Naive thymus-derived CD4-positive, alpha-beta T cell (primary cell): Measurements from ENCODE around the gene CACNG4. TPM values are rescaled to one million over a fixed set of nuclear protein-coding genes. Genes with fewer than 3 reads are reported as not detected.

Source experiments
- ATAC-seq: fragments of 150-1000 bp; cut with Tn5 transposase; 2 replicates; pipeline ENCODE4 v1.10.0; 2021; ENCODE audit warnings: mild to moderate bottlenecking, moderate library complexity
- CTCF ChIA-PET: fragments of 350-600 bp; sonication (Branson Sonifier 250); formaldehyde crosslinking; loops from one replicate; lab custom pipeline; 2021; ENCODE audit warnings: antibody characterized with exemption; lab: Charles Lee
- POLR2A ChIA-PET: fragments of 350-600 bp; sonication (Branson Sonifier 250); formaldehyde crosslinking; loops from one replicate; lab custom pipeline; 2021; ENCODE audit warnings: antibody characterized with exemption, inconsistent platforms; lab: Charles Lee
- DNase-seq, 9 donors: peaks; one replicate each; pipeline versions ENCODE4 v3.0.0 to v3.0.0-alpha.2; 2020 to 2022; ENCODE audit warnings: mixed read lengths in 1 of 9
- H3K27ac ChIP-seq: one replicate; pipeline ENCODE4 v1.7.0; 2013; ENCODE audit warnings: mild to moderate bottlenecking, low read depth, low read length, moderate library complexity
- H3K27me3 ChIP-seq, 2 donors: one replicate each; pipeline ENCODE4 v1.7.0; 2013; ENCODE audit warnings: low read length in 2 of 2, mild to moderate bottlenecking in 2 of 2, moderate library complexity in 2 of 2; ENCODE audit not compliant: control insufficient read depth in 2 of 2, insufficient read depth in 2 of 2
- H3K36me3 ChIP-seq, 3 experiments: 1 replicate in 2 of 3; 2 replicates in 1 of 3; pipeline ENCODE4 v1.7.0; 2013; ENCODE audit warnings: low read length in 3 of 3, mild to moderate bottlenecking in 3 of 3, moderate library complexity in 1 of 3; ENCODE audit not compliant: insufficient read depth in 3 of 3, control insufficient read depth in 2 of 3
- H3K4me1 ChIP-seq, 2 donors: one replicate each; pipeline ENCODE4 v1.7.0; 2013; ENCODE audit warnings: low read length in 2 of 2, mild to moderate bottlenecking in 2 of 2, moderate library complexity in 1 of 2; ENCODE audit not compliant: control insufficient read depth in 2 of 2, insufficient read depth in 2 of 2
- H3K4me3 ChIP-seq: 2 replicates; pipeline ENCODE4 v1.7.0; 2013; ENCODE audit warnings: mild to moderate bottlenecking, low read length
- H3K9me3 ChIP-seq, 3 experiments: 1 replicate in 2 of 3; 2 replicates in 1 of 3; pipeline ENCODE4 v1.7.0; 2013; ENCODE audit warnings: low read length in 3 of 3; ENCODE audit not compliant: control insufficient read depth in 2 of 3
- H3K27ac Mint-ChIP-seq, 9 donors: one replicate each; pipeline ENCODE4 v1.8.0; 2020 to 2022; ENCODE audit warnings: mixed read lengths in 9 of 9, mild to moderate bottlenecking in 8 of 9, moderate library complexity in 5 of 9, inconsistent platforms in 2 of 9
- H3K27me3 Mint-ChIP-seq, 5 donors: one replicate each; pipeline ENCODE4 v1.8.0; 2021 to 2022; ENCODE audit warnings: mixed read lengths in 5 of 5, mild to moderate bottlenecking in 1 of 5
- H3K36me3 Mint-ChIP-seq, 5 donors: one replicate each; pipeline ENCODE4 v1.8.0; 2020 to 2022; ENCODE audit warnings: mixed read lengths in 5 of 5, mild to moderate bottlenecking in 3 of 5, inconsistent platforms in 1 of 5
- H3K4me1 Mint-ChIP-seq, 7 donors: one replicate each; pipeline ENCODE4 v1.8.0; 2020 to 2022; ENCODE audit warnings: mixed read lengths in 7 of 7, mild to moderate bottlenecking in 3 of 7, inconsistent platforms in 1 of 7
- H3K4me3 Mint-ChIP-seq, 10 donors: one replicate each; pipeline ENCODE4 v1.8.0; 2020 to 2022; ENCODE audit warnings: mild to moderate bottlenecking in 10 of 10, mixed read lengths in 10 of 10, moderate library complexity in 6 of 10, inconsistent platforms in 2 of 10
- H3K9me3 Mint-ChIP-seq, 11 donors: one replicate each; pipeline ENCODE4 v1.8.0; 2020 to 2022; ENCODE audit warnings: mixed read lengths in 11 of 11, mild to moderate bottlenecking in 4 of 11, inconsistent platforms in 1 of 11, moderate library complexity in 1 of 11
- intact Hi-C, 2 donors: fragments of 100-400 bp; cut with micrococcal nuclease; formaldehyde crosslinking; loops; one replicate each; pipeline ENCODE4 v1.15.1; 2023
- polyA plus RNA-seq, 2 donors: library from polyadenylated mRNA; unstranded; fragments of 300-500 nt; fragmentation: Illumina TruSeq; gene quantifications; one replicate each; pipeline ENCODE4 v1.2.3, GENCODE V29; 2021
- total RNA-seq, 6 experiments: library from RNA in 5 of 6; stranded (reverse) in 5 of 6; gene quantifications; 1 replicate in 5 of 6; 2 replicates in 1 of 6; pipeline ENCODE4 v1.2.3 and lab custom pipeline; 2021 to 2026

CACNG4 gene
- total and polyA plus RNA-seq, 7 experiments from 2014 or later, result not detected

DNA sequence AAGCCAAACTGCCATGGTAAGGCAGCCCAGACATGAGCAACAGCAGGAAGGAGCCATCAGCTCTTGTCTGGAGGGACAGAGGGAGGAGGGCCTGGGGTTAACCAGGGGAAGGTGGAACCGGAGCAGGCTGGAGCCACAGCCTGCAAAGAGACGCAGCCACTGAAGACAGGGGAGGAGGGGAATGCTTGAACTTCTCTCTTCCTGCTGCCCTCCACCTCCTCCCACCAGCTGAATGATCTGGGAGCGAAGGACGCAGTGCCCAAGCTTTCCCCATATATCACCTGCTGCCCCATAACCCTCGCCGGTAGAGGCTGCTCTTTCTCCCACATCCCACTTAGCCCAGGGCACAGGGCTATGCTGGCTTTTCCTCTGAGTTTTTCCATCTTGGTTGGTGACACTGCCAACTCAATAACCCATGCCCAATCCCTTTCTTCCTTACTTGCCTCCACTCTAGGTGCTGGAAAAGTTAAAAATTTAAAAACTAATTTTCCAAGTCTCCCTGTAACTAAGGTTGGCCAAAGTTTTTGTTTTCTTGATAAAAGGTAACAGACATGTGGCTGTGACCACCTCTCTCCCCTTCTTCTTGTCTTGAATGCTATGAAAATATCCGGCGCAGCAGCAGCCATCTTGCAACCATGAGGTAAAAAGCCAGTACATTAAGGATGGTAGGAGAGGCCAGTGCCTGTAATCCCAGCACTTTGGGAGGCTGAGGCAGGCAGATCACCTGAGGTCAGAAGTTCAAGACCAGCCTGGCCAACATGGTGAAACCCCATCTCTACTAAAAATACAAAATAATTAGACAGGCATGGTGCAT, 21.8 kb upstream of the CACNG4 start:
- Histone ChIP-seq H3K9me3 (no peaks in the 10 kb centered on the region), H3K27ac (no peak overlapping the region), H3K4me1 (no peaks in the 10 kb centered on the region), H3K27me3 (no peaks in the 10 kb centered on the region), H3K4me3 (no peak overlapping the region), H3K36me3 (no peaks in the 10 kb centered on the region)
- intact Hi-C loops, result no loop called here
- H3K4me3 Mint-ChIP-seq, result no peak overlapping the region
- POLR2A ChIA-PET, result no interaction called here
- CTCF ChIA-PET, result no interaction called here
- H3K27ac Mint-ChIP-seq, result peak overlapping the region in 1 of 9 donors; percentile 16
- no peak for DNase-seq
- peaks cover 0 to 13% (median 6%) of the 10 kb centered on the region in 7 donors for H3K4me1 Mint-ChIP-seq
- peaks cover 0 to 16% (median 8%) of the 10 kb centered on the region in 11 donors for H3K9me3 Mint-ChIP-seq
- ATAC-seq, result no peak
- no peaks in the 10 kb centered on the region for H3K36me3 Mint-ChIP-seq
- peaks cover 53 to 92% (median 84%) of the 10 kb centered on the region in 5 donors for H3K27me3 Mint-ChIP-seq

- DNase-seq (no peak), ATAC-seq (no peak)
- Mint-ChIP-seq H3K4me1 (peaks cover 0 to 13% (median 6%) of the 10 kb centered on the region in 7 donors), H3K9me3 (peaks cover 0 to 8% (median 0%) of the 10 kb centered on the region in 11 donors), H3K4me3 (no peak overlapping the region), H3K27ac (no peak overlapping the region), H3K36me3 (no peaks in the 10 kb centered on the region), H3K27me3 (peaks cover 53 to 91% (median 78%) of the 10 kb centered on the region in 5 donors)
- Histone ChIP-seq H3K4me3 (no peak overlapping the region), H3K9me3 (no peaks in the 10 kb centered on the region), H3K4me1 (no peaks in the 10 kb centered on the region), H3K36me3 (no peaks in the 10 kb centered on the region), H3K27me3 (no peaks in the 10 kb centered on the region), H3K27ac (no peak overlapping the region)
- intact Hi-C loops, result no loop called here
- ChIA-PET POLR2A (no interaction called here), CTCF (no interaction called here)
Measured at GRCh38 chr17:66943484-66943883, 21.0 kb upstream of the CACNG4 start.

- Histone ChIP-seq H3K9me3 (no peaks in the 10 kb centered on the region), H3K27ac (no peak overlapping the region), H3K27me3 (no peaks in the 10 kb centered on the region), H3K4me1 (no peaks in the 10 kb centered on the region), H3K4me3 (no peak overlapping the region), H3K36me3 (no peaks in the 10 kb centered on the region)
- POLR2A ChIA-PET, result interaction anchor here (0.6 kb wide), 1 partner anchor 1450 kb away, joined by 3 read pairs; no protein-coding TSS in a partner anchor
- ATAC-seq (no peak), DNase-seq (no peak)
- H3K36me3 Mint-ChIP-seq, result no peaks in the 10 kb centered on the region
- H3K4me3 Mint-ChIP-seq, result peak overlapping the region in 2 of 10 donors; percentile 16 to 37
- no peak overlapping the region for H3K27ac Mint-ChIP-seq
- peaks cover 61 to 82% (median 76%) of the 10 kb centered on the region in 5 donors for H3K27me3 Mint-ChIP-seq
- H3K4me1 Mint-ChIP-seq, result peaks cover 0 to 13% (median 6%) of the 10 kb centered on the region in 7 donors
- CTCF ChIA-PET, result interaction anchor here (0.9 kb wide), 1 partner anchor 23 kb away, joined by 3 read pairs; no protein-coding TSS in a partner anchor
- intact Hi-C loops, result no loop called here
- peaks cover 0 to 9% (median 0%) of the 10 kb centered on the region in 11 donors for H3K9me3 Mint-ChIP-seq
Measured at GRCh38 chr17:66944351-66945146, 20.0 kb upstream of the CACNG4 start.

DNA sequence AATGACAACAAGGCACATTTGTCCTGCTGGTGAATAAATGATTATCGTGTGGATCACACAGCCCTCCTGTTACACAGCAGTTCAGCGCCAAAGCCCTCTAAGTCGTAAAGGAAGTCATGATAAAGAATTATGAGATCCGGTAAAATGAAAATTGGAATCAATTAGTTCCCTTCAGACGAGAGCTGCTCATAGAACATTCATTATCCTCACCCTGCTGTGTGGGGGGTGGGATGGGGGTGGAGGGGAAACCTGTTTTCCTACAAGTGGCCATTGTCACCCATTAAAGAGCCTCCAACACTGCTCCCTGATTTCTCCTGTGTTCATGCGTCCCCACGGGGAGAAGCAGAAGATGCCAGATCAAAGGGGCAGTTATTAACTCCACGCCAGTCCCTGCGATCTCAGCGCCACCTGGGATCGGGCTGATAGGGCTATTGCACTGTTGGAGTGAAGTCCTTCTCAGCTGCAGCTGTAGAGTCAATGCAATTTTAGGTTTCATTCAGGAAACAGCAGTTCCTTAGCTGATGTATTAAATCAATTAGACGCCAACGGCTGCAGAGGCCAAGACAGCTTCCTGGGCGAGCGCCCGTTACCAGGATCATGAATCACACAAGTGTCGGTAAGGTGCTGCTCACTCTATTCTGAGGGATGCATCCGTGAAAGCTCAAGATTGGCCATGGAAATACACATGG, 19.2 kb upstream of the CACNG4 start:
- intact Hi-C loops, result no loop called here
- ChIA-PET POLR2A (interaction anchor here (0.6 kb wide), 1 partner anchor 1451 kb away, joined by 3 read pairs; no protein-coding TSS in a partner anchor), CTCF (no interaction called here)
- Mint-ChIP-seq H3K9me3 (peaks cover 0 to 10% (median 0%) of the 10 kb centered on the region in 11 donors), H3K27me3 (peaks cover 64 to 75% (median 69%) of the 10 kb centered on the region in 5 donors), H3K27ac (no peak overlapping the region), H3K4me3 (peak overlapping the region in 4 of 10 donors; percentile 3 to 37 (median 10)), H3K36me3 (no peaks in the 10 kb centered on the region), H3K4me1 (peaks cover 0 to 13% (median 6%) of the 10 kb centered on the region in 7 donors)
- no peak overlapping the region for H3K4me3 ChIP-seq
- ATAC-seq (no peak), DNase-seq (no peak)
- H3K27me3 ChIP-seq, result no peaks in the 10 kb centered on the region
- no peaks in the 10 kb centered on the region for H3K4me1 ChIP-seq
- no peak overlapping the region for H3K27ac ChIP-seq
- H3K36me3 ChIP-seq, result no peaks in the 10 kb centered on the region
- no peaks in the 10 kb centered on the region for H3K9me3 ChIP-seq

DNA sequence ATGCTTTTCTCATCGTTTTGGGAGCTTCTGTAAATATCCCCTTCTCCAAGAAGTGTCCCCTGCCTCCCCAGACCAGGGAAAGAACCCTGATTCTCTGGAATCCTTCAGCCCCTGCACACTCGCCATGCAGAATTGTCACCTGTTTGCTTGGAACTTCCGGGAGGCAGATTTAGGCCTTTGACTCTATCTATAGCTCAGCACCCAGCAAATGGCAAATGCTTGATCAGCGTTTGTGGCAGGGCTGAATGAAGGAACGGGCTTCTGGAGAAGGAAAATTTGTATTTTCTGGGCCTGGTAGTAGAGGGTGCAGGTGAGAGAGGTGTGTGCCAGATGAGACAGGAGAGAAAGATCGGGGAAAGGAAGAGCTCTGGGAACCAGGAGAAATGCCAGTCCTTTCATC, 18.3 kb upstream of the CACNG4 start:
- DNase-seq, result no peak
- H3K9me3 Mint-ChIP-seq, result peaks cover 0 to 8% (median 0%) of the 10 kb centered on the region in 11 donors
- ChIA-PET POLR2A (no interaction called here), CTCF (no interaction called here)
- no peaks in the 10 kb centered on the region for H3K36me3 Mint-ChIP-seq
- H3K4me1 Mint-ChIP-seq, result peaks cover 0 to 13% (median 6%) of the 10 kb centered on the region in 7 donors
- H3K36me3 ChIP-seq, result no peaks in the 10 kb centered on the region
- no peak overlapping the region for H3K27ac ChIP-seq
- no peaks in the 10 kb centered on the region for H3K4me1 ChIP-seq
- ATAC-seq, result no peak
- H3K27ac Mint-ChIP-seq, result no peak overlapping the region
- H3K27me3 ChIP-seq, result no peaks in the 10 kb centered on the region
- peak overlapping the region in 3 of 10 donors; percentile 5 to 37 (median 16) for H3K4me3 Mint-ChIP-seq
- no peak overlapping the region for H3K4me3 ChIP-seq
- intact Hi-C loops, result no loop called here
- H3K9me3 ChIP-seq, result no peaks in the 10 kb centered on the region
- peaks cover 60 to 72% (median 62%) of the 10 kb centered on the region in 5 donors for H3K27me3 Mint-ChIP-seq

- Mint-ChIP-seq H3K9me3 (peaks cover 0 to 8% (median 0%) of the 10 kb centered on the region in 11 donors), H3K4me1 (peaks cover 0 to 13% (median 6%) of the 10 kb centered on the region in 7 donors), H3K27me3 (peaks cover 50 to 64% (median 57%) of the 10 kb centered on the region in 5 donors), H3K4me3 (no peak overlapping the region), H3K27ac (no peak overlapping the region), H3K36me3 (no peaks in the 10 kb centered on the region)
- intact Hi-C loops, result no loop called here
- POLR2A ChIA-PET, result no interaction called here
- CTCF ChIA-PET, result no interaction called here
- no peaks in the 10 kb centered on the region for H3K36me3 ChIP-seq
- DNase-seq (no peak), ATAC-seq (no peak)
- no peaks in the 10 kb centered on the region for H3K4me1 ChIP-seq
- no peak overlapping the region for H3K4me3 ChIP-seq
- no peak overlapping the region for H3K27ac ChIP-seq
- no peaks in the 10 kb centered on the region for H3K27me3 ChIP-seq
- H3K9me3 ChIP-seq, result no peaks in the 10 kb centered on the region
Measured at GRCh38 chr17:66947311-66947710, 17.2 kb upstream of the CACNG4 start.
